ENCODE results near the gene PELO. TPM values are rescaled to one million over a fixed set of nuclear protein-coding genes. Genes with fewer than 3 reads are reported as not detected.

The PELO gene
- total RNA-seq, 1 donor from 2014 or later, result 11.8 TPM

- H3K4me3 ChIP-seq, result no peak overlapping the region
These were observed 42.9 kb downstream of the PELO start for GRCh38 chr5:52830650-52831049.

GRCh38 chr5:52831786-52832511 is 44.2 kb downstream of the PELO start:
- Histone ChIP-seq H3K4me3 (no peak overlapping the region), H3K9me3 (no peaks in the 10 kb centered on the region), H3K27ac (no peak overlapping the region), H3K27me3 (no peaks in the 10 kb centered on the region), H3K4me1 (no peaks in the 10 kb centered on the region), H3K36me3 (no peaks in the 10 kb centered on the region)
- intact Hi-C loops (cut with DNase I), result no loop called here
- DNase-seq (ENCODE audit: extremely low spot score in 2 of 2), result no peak
- no peak for TF ChIP-seq POLR2A (IDR thresholded peaks at IDR 0.05)
- no peak for TF ChIP-seq CTCF (IDR thresholded peaks at IDR 0.05)

More at GRCh38 chr5:52830650-52831049, 42.9 kb downstream of the PELO start:
- no peaks in the 10 kb centered on the region for H3K4me1 ChIP-seq
- no peaks in the 10 kb centered on the region for H3K27me3 ChIP-seq
- H3K36me3 ChIP-seq, result no peaks in the 10 kb centered on the region
- no peaks in the 10 kb centered on the region for H3K9me3 ChIP-seq
- H3K27ac ChIP-seq, result no peak overlapping the region
- TF ChIP-seq CTCF (IDR thresholded peaks at IDR 0.05) (no peak), POLR2AphosphoS5 (IDR thresholded peaks at IDR 0.05; ENCODE audit: insufficient read depth in 1 of 2, low read depth in 1 of 2) (no peak), POLR2A (IDR thresholded peaks at IDR 0.05) (no peak)
- intact Hi-C loops (cut with DNase I), result no loop called here
- DNase-seq (ENCODE audit: extremely low spot score in 2 of 2), result no peak

GRCh38 chr5:52834320-52834719 is 46.6 kb downstream of the PELO start:
- Histone ChIP-seq H3K4me3 (no peak overlapping the region), H3K9me3 (no peaks in the 10 kb centered on the region), H3K4me1 (peaks cover 5% of the 10 kb centered on the region), H3K27me3 (no peaks in the 10 kb centered on the region), H3K36me3 (no peaks in the 10 kb centered on the region), H3K27ac (no peak overlapping the region)
- intact Hi-C loops (cut with DNase I), result no loop called here
- DNase-seq (ENCODE audit: extremely low spot score in 2 of 2), result no peak
- TF ChIP-seq CTCF (IDR thresholded peaks at IDR 0.05) (no peak), POLR2A (IDR thresholded peaks at IDR 0.05) (no peak), POLR2AphosphoS5 (IDR thresholded peaks at IDR 0.05; ENCODE audit: insufficient read depth in 1 of 2, low read depth in 1 of 2) (no peak)

GRCh38 chr5:52837068-52837467 is 49.4 kb downstream of the PELO start:
- TF ChIP-seq POLR2A (IDR thresholded peaks at IDR 0.05) (no peak), POLR2AphosphoS5 (IDR thresholded peaks at IDR 0.05; ENCODE audit: insufficient read depth in 1 of 2, low read depth in 1 of 2) (no peak), CTCF (IDR thresholded peaks at IDR 0.05) (no peak)
- intact Hi-C loops (cut with DNase I), result loop anchor here (5.0 kb wide), 1 partner anchor 1945 kb away; no protein-coding TSS in a partner anchor
- Histone ChIP-seq H3K27me3 (no peaks in the 10 kb centered on the region), H3K36me3 (no peaks in the 10 kb centered on the region), H3K4me1 (peaks cover 5% of the 10 kb centered on the region), H3K9me3 (no peaks in the 10 kb centered on the region), H3K4me3 (no peak overlapping the region), H3K27ac (peak overlapping the region; percentile 58)
- DNase-seq (ENCODE audit: extremely low spot score in 2 of 2), result no peak

Other genes with a start within 250 kb of the PELO start
- 42.7 TPM for gene ITGA1, start within 50 bp of the PELO start, total RNA-seq
- 18.4 TPM for gene ITGA2, start 201.4 kb downstream of the PELO start, total RNA-seq